LNCaP clone FGC (cell line): ENCODE data around the gene NGFR.

ENCODE experiments used
- DNase-seq: peaks from one replicate; pipeline ENCODE4 v3.0.0-alpha.2; 2011; ENCODE audit warnings: low read depth
- H3K4me3 ChIP-seq: 2 replicates; pipeline ENCODE4 v1.5.1; 2011; ENCODE audit warnings: mild to moderate bottlenecking, low read depth, low read length, control low read depth
- TF ChIP-seq, protein P1 (sequence below): IDR thresholded peaks from 2 replicates; pipeline ENCODE4 v1.5.1; 2012; ENCODE audit warnings: mild to moderate bottlenecking; ENCODE audit not compliant: control insufficient read depth, insufficient read depth; ENCODE audit errors: extremely low read depth

The NGFR gene

DNA sequence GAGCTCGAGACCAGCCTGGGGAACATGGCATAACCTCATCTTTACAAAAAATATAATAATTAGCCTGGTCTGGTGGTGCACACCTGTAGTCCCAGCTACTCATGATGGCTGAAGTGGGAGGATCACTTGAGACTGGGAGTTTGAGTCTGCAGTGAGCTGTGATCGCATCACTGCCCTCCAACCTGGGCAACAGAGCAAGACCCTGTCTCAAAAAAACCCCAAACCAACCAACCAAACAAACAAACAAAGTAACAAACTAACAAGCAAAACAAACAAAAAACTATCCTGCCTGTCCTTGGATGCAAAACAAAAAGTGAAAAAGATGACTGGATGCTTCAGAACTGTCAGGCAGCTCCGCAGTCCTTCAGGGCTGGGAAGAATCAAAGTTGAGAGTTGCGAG lies 5.7 kb upstream of the NGFR start:
- TF ChIP-seq, protein P1, sequence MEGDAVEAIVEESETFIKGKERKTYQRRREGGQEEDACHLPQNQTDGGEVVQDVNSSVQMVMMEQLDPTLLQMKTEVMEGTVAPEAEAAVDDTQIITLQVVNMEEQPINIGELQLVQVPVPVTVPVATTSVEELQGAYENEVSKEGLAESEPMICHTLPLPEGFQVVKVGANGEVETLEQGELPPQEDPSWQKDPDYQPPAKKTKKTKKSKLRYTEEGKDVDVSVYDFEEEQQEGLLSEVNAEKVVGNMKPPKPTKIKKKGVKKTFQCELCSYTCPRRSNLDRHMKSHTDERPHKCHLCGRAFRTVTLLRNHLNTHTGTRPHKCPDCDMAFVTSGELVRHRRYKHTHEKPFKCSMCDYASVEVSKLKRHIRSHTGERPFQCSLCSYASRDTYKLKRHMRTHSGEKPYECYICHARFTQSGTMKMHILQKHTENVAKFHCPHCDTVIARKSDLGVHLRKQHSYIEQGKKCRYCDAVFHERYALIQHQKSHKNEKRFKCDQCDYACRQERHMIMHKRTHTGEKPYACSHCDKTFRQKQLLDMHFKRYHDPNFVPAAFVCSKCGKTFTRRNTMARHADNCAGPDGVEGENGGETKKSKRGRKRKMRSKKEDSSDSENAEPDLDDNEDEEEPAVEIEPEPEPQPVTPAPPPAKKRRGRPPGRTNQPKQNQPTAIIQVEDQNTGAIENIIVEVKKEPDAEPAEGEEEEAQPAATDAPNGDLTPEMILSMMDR = no peak
- H3K4me3 ChIP-seq = no peak overlapping the region
- no peak for DNase-seq

DNA sequence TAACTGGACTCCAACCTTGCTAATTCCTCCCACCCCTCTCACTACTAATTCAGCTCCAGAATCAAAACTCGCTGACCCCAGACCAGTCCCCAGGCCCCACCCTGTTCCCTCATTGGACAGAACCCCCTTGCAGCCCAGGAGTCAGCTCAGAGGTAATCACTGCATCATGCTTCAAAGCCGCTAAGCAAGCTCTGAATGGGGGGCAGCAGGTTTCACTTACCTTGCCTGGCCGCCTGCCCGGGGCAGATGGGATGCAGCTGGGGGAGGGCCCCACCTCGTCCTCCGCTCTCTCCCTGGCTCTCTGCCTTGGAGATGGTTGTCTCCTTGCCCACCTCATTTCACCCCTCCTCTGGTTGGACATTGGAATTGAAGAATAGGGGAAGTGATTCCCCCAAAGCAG lies 4.8 kb upstream of the NGFR start:
- DNase-seq = no peak
- no peak overlapping the region for H3K4me3 ChIP-seq
- TF ChIP-seq, protein P1 = no peak

DNA sequence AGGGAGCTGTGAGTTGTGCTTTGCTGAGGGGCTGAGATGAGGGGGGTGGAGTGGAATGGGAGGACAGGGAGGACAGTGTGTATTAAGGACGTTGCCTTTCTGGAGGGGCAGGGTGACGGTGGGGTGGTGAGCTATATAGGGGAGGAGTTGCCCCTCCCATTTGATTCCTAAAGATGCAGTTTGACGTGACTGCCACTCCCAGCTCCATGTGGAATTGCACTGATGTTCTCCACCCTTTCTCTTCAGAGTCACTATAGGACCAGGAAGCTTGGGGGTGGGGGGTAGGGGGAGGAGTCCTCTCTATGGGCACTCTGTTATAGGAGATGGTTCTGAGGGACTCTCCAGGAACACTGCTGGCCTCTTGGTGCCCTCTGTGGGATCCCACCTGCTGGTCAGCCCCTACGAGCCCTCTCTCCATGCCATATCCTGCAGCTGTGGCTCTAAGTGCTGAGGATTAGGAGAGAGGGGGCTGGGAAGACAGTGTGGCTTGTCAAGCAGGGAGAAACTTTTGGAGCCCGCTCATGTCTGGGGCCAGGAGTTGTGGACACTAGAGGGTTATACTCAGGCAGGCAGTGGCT lies 3.8 kb upstream of the NGFR start:
- TF ChIP-seq, protein P1 = no peak
- no peak overlapping the region for H3K4me3 ChIP-seq
- DNase-seq = no peak

DNA sequence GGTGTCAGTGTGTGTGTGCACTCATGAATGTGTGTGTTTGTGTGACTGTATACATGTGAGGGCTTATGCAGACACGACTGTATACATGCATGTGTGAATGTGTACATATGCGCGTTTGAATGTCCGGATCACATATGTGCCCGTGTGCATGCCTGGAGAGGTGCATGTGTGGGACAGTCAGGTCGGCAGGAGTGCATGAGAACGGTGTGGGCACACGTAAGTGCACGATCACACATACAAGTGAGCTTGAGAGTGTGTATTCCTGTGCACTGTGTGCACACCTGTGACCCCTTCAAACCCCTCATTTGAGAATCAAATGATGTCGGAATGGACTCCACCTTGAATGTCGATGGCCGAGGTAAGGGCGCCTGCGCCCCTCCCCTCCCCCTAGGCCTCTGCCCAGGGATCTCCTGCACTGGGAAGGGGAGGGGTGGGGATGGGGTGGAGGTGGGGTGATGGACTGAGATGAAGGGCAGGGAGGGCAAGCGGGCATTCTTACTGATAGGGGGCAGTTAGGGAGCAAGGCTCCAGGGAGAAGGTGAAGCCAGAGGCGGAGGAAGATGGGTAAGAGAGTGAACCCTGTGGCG lies 601 bp upstream of the NGFR start:
- TF ChIP-seq, protein P1 = no peak
- no peak for DNase-seq
- no peak overlapping the region for H3K4me3 ChIP-seq

DNA sequence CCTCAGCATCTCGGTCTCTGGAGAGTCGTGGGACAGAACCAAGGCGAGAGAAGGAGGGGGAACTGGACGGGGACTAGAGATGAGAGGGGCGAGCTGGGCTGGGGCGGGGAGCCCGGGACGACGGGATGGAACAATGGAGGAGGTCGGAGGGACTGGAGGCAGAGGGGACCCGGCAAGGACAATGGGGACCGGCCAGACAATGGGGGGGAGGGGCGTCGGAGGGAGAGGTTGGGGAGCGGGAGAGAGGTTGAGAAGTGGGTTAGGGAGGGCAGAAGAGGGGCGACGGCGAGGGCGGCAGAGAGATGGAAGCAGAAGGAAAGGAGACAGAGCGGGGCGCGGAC lies 719 bp downstream of the NGFR start:
- H3K4me3 ChIP-seq = no peak overlapping the region
- TF ChIP-seq, protein P1 = no peak
- DNase-seq = no peak

DNA sequence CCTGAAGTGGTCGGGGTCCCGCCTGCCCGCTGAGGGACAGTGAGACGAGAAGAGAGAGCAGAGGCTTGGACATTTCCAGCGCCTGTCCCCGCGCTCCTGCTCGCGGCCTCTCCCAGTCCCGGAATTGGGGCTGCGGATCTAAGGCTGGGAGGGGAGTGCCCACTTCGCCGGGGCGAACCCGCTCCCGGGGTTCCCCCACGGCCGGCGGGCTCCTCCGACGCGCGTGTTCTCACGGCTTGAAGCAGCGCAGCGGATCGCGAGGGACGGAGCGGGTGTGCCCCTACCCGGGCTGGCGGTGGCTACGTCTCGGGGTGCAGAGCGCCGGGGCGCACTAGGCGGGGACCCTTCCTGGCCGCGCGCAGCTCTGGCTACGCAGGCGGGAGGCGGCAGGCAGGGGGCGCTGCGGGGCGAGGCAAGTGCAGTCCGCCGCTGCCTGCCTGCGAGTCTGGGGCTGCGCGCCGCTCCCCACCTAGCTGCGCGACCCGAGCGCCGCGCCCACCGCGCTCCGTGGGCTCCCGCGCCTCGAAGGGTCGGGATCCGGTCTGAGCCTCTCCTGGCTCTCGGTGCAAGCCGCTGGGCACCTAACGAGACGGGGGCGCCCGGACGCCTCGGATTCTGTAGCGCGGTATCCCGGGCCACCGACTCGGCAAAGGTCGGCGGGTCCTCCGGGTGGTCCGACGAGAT lies 1.2 kb downstream of the NGFR start:
- no peak overlapping the region; the same call in 1 of the 2 replicates for H3K4me3 ChIP-seq
- TF ChIP-seq, protein P1 = peak; percentile 97
- no peak for DNase-seq

DNA sequence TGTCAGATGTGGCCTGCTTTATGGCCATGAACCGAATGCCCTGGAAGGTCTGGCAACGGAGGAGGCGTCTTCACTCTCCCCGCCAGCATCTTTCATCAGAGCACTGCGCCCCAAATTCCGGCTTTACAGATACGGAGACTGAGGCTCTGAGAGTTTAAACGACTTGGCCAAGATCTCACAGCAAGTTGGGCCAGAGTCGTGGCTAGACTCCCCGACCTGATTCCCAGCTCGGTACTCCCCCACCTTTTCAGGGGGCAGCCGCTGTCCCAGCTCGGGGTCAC lies 1.7 kb downstream of the NGFR start:
- TF ChIP-seq, protein P1 = no peak
- H3K4me3 ChIP-seq = no peak overlapping the region; the same call in 1 of the 2 replicates
- DNase-seq = no peak
